Esophagus squamous epithelium (tissue), 4 donors: ENCODE measurements around the gene CREBBP.

Experiments
- POLR2A ChIP-seq, 4 donors: fragments of 450-650 bp; IDR thresholded peaks; one replicate each; pipeline ENCODE4 v1.6.1; 2017; ENCODE audit warnings: antibody characterized with exemption in 4 of 4, mild to moderate bottlenecking in 4 of 4, moderate library complexity in 3 of 4
- TF ChIP-seq, protein P1 (sequence below), 6 experiments: fragments of 450-650 bp in 4 of 6; fragments of 200-600 bp in 2 of 6; sonication (generic) in 2 of 6; IDR thresholded peaks; one replicate each; pipeline ENCODE4 v1.5.1; 2016 to 2019; ENCODE audit warnings: antibody characterized with exemption in 6 of 6, mild to moderate bottlenecking in 4 of 6, moderate library complexity in 4 of 6

- TF ChIP-seq, protein P1, sequence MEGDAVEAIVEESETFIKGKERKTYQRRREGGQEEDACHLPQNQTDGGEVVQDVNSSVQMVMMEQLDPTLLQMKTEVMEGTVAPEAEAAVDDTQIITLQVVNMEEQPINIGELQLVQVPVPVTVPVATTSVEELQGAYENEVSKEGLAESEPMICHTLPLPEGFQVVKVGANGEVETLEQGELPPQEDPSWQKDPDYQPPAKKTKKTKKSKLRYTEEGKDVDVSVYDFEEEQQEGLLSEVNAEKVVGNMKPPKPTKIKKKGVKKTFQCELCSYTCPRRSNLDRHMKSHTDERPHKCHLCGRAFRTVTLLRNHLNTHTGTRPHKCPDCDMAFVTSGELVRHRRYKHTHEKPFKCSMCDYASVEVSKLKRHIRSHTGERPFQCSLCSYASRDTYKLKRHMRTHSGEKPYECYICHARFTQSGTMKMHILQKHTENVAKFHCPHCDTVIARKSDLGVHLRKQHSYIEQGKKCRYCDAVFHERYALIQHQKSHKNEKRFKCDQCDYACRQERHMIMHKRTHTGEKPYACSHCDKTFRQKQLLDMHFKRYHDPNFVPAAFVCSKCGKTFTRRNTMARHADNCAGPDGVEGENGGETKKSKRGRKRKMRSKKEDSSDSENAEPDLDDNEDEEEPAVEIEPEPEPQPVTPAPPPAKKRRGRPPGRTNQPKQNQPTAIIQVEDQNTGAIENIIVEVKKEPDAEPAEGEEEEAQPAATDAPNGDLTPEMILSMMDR (IDR thresholded peaks at IDR 0.05): peak in 1 of 6 experiments; percentile 6
- peak in 2 of 4 donors; percentile 68 to 71 for TF ChIP-seq POLR2A (IDR thresholded peaks at IDR 0.05)
Observed at GRCh38 chr16:3880623-3881498, at the start of gene CREBBP.
